ENCODE data around the gene GNA12.
A peak's percentile ranks its signal among the peaks of the same experiment; 100 is the strongest.
"Not testable (repeated sequence)": the region's sequence is repeated elsewhere in the genome, so short reads cannot be mapped to it uniquely, and the experiment has no call there.

Gene GNA12

GRCh38 chr7:2714636-2715035 is 129.5 kb downstream of the GNA12 start:
- no peak for DNase-seq (ENCODE audit: low read depth, low spot score)

GRCh38 chr7:2713978-2714377 is 130.1 kb downstream of the GNA12 start:
- DNase-seq (ENCODE audit: low read depth, low spot score), result no peak

GRCh38 chr7:2713370-2713769 is 130.7 kb downstream of the GNA12 start:
- no peak for DNase-seq (ENCODE audit: low read depth, low spot score)

- DNase-seq (ENCODE audit: low read depth, low spot score), result no peak
Measured at GRCh38 chr7:2711895-2712675, 132.0 kb downstream of the GNA12 start.

GRCh38 chr7:2710901-2711551 is 133.1 kb downstream of the GNA12 start:
- DNase-seq (ENCODE audit: low read depth, low spot score), result peak; percentile 26

- peak; percentile 43 for DNase-seq (ENCODE audit: low read depth, low spot score)
Measured at GRCh38 chr7:2710286-2710655, 133.8 kb downstream of the GNA12 start.

- DNase-seq (ENCODE audit: low read depth, low spot score), result peak; percentile 54
Measured at GRCh38 chr7:2709553-2710285, 134.4 kb downstream of the GNA12 start.

- DNase-seq (ENCODE audit: low read depth, low spot score), result no peak
Measured at GRCh38 chr7:2708547-2709310, 135.4 kb downstream of the GNA12 start.

- DNase-seq (ENCODE audit: low read depth, low spot score), result no peak
Measured at GRCh38 chr7:2708041-2708440, 136.1 kb downstream of the GNA12 start.

GRCh38 chr7:2707481-2707880 is 136.6 kb downstream of the GNA12 start:
- DNase-seq (ENCODE audit: low read depth, low spot score), result no peak

- DNase-seq (ENCODE audit: low read depth, low spot score), result no peak
Measured at GRCh38 chr7:2706685-2707126, 137.4 kb downstream of the GNA12 start.

- no peak for DNase-seq (ENCODE audit: low read depth, low spot score)
Measured at GRCh38 chr7:2705371-2706096, 138.6 kb downstream of the GNA12 start.

GRCh38 chr7:2702594-2702957 is 141.5 kb downstream of the GNA12 start:
- DNase-seq (ENCODE audit: low read depth, low spot score), result no peak

- no peak for DNase-seq (ENCODE audit: low read depth, low spot score)
Measured at GRCh38 chr7:2701832-2702593, 142.1 kb downstream of the GNA12 start.

- no peak for DNase-seq (ENCODE audit: low read depth, low spot score)
Measured at GRCh38 chr7:2701424-2701823, 142.7 kb downstream of the GNA12 start.

GRCh38 chr7:2700141-2700850 is 143.8 kb downstream of the GNA12 start:
- no peak for DNase-seq (ENCODE audit: low read depth, low spot score)

- no peak for DNase-seq (ENCODE audit: low read depth, low spot score)
Measured at GRCh38 chr7:2699289-2699620, 144.9 kb downstream of the GNA12 start.

- DNase-seq (ENCODE audit: low read depth, low spot score), result peak; percentile 34
Measured at GRCh38 chr7:2698581-2699288, 145.4 kb downstream of the GNA12 start.

GRCh38 chr7:2694122-2694436 is 150.0 kb downstream of the GNA12 start:
- DNase-seq (ENCODE audit: low read depth, low spot score), result not testable (repeated sequence)
